Measurements from ENCODE around the gene IGLL1.
A peak's percentile ranks its signal among the peaks of the same experiment; 100 is the strongest.
"Not testable (repeated sequence)": the region's sequence is repeated elsewhere in the genome, so short reads cannot be mapped to it uniquely, and the experiment has no call there.

IGLL1 gene

DNA sequence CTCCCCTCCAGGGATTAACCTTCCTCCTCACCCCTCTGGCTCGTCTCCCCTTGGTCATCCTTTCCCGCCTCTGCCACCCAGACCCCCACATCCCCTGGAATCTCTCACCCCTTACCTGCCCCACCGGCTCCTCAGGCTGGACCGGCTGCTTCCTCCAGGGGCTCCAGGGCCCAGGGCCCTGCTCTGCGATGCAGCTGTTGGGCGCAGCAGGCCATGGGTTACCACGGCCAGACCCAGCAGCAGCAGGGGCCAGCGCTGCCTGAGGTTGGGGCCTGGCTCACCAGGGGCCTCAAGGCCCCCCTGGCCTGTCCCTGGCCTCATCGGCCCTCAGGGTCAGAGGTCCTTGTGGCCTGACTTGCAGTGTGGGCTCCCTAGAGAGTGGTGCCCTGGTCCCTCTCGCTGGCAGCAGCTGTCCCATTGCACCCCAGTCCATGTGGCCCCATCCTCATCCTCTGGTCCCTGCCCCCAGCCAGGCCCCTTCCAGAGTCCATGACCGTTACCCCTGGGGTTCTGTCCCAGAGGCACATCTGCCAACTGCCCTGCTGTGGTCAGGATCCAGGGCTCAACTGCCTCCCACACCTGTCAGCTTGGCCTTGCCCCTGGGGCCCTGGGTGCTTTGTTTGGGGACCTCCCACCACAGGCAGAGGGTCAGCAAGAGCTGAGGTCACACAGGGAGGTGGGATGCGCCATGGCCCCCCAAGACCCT is at the start of gene IGLL1:
Gene IGLL1, minus strand, starts transcription at position 421 of the 706 bp plus-strand sequence. Its CDS starts 100 bp downstream, at position 321.
- DNase-seq = no peak

DNA sequence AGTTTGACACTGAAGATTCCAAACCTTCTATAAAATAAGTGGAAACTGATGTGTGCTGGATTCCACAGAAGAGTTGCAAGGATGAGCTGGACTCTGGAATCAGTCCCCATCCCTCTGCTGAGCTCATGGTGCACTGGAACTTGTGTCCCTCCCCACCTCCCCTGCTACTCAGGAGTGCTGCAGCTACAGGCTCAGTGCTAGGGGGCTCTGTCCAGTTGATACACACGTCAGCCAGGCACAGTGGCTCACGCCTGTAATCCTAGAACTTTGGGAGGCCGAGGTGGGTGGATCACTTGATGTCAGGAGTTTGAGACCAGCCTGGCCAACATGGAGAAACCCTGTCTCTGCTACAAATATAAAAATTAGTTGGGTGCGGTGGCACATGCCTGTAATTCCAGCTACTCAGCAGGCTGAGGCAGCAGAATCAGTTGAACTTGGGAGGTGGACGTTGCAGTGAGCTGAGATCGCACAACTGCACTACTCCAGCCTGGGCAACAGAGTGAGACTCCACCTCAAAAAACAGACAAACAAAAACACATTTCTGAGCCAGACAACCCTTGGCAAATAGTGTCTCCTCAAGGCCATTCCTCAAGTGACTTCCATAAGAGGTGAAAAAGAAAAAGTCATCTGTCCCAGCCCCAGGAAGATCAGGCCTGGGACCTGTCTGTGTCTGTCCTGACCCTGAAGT is 48.1 kb upstream of the IGLL1 start:
- DNase-seq = not testable (repeated sequence)

DNA sequence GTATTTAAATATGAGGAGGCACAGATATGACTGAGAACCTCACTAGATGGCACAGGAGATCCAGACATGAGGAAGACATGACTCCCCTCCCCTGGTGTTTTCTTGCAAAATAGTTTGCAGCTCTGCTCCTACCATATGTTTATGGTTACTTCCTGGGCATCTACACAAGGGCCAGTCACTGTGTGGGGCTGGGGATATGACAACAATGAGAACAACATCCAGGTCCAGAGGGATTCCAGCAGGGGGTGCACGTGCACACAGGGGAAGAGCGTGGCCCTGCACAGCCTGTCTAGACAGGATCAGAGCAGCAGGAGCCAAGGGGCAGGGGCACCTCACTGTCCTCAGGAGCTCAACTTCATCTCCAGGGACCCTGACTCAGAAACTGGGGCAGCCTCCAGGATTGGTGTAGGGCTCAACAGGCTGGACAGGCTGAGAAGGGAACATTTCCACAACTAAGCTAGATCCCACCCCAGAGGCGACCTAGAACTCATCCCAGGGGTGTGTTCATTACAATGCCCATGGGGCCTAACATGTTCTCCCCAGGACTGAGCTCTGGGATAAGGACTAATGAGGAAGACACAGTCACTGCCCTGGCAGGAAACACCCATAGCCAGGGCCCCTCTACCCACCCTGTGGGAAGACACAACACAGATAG is 47.4 kb upstream of the IGLL1 start:
- DNase-seq = not testable (repeated sequence)

DNA sequence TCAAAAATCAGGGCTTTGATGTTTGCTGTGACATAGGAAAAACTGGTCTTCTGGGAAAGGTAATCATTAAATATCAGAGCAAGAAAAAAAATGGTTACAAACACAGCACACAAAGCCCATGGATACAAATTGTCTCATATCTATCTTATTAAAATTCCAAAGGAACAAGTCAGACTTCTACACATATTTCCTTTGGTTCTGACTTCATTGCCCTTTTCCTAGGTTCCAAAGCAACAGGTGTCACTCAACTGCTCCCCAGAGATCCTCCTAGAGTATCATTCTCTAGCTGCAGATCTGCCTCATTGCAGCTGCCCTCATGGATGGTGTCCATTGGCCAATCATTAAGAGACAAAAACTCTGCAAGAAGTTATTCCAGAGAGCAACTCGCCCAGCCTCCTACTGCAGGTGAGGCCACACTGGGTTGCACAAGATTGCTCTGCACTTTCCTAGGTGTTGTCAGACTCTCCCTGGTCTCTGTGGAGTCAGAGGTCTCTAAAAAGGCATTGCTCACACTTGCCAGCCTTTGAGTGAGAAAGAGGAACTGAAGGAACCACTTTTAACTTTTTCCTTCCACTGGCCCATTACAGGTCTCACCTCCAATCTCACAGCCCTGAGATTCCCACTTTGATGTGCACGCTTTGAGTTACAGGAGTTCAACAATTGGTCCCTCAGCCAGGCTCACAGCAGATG is 46.3 kb upstream of the IGLL1 start:
- no peak for DNase-seq

DNA sequence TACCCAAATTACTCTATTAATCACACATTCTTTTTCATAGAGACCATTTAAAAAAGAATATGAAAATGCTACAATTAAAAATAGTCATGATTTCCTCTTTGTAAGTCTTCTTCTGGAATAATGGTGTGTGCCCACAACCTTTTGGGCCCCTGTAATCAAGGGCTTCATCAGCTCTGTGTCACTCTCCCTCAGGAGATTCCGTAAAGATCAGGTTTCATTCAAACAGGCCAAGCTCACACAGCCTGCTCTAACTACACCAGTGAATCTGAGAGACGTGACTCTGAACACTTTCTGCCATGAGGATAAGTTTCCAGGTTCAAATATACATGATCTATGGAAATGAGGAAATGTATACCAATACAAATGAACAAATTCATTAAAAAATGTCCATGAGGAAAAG is 42.5 kb upstream of the IGLL1 start:
- no peak for DNase-seq

DNA sequence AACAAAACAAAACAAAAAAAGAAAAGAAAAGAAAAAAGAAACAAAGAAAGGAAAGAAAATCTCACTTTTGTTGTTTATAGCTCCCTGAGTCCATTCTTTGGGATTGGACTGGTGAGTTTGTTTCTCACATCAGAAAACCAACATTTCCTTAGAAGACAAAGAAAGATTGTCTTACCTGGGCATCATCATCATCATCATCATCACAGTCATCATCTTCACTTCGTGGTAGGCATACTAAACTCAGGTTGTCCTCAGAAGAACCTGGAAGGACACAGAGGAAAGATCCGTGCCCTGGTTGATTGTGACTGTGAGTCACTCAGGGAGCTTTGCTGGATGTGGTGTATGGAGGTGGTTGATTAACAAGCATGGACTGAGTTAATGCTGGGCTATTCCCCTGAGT is 41.8 kb upstream of the IGLL1 start:
- not testable (repeated sequence) for DNase-seq

DNA sequence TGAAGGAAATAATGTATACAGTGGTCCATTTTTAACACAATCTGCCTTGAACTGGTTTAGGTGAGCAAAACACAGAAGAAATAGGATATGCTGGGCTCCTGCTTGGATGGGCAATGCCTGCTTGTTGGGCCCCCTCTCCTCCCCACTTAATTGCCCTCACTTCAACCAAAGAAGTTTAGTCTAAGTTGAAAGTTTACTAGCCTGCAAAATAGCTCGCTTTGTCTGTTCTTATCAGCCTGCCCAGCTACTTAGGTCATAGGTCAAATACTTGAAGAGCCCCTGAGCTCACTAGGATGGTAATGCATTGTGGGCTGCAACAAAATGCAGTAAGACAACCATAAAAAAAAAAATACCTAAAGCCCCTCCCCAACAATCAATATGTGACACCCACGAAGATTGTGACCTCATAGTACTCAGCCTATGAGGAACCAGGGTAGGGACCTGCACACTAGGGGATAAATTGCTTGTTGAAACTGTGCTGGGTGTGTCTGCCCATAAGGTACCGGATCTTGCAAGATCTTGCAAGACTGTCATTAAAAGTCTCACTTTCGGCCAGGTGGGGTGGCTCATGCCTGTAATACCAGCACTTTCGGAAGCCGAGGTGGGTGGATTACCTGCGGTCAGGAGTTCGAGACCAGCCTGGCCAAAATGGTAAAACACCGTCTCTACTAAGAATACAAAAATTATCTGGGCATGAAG is 41.1 kb upstream of the IGLL1 start:
- no peak for DNase-seq

DNA sequence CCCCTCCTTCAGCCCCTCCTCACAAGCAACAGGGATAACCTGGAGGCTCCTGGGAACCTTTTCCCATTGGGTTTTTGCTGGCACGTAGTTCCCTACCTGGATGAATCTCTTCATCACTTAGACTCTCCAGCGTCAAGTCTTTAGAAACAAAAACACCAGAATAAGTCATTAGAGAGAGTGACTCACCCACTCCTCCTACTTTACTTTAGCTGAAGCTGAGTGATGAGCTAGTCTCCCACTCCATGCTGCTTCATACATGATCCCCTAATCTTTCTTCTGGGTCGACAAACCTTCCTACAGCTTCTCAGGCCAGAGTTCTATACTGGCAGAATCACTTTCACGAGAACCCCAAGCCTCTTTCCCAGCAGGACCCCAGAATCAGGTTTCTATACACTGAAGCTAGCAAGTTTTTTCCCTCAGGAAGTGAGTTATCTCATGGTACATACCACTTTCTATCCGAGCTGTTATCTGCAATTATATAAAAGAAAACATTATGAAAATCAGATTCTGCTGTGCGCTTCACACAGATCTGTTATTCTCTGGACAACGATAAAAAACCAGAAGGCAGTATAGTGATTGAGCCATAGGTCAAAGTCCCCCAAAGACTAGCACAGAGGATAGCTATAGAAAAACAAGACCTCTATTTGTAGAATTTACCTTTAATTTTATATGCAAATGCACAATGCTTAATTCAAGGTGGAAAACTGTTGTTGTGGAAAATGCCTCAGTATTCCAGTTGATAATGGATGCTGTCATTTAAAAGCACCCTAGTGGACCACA is 33.3 kb upstream of the IGLL1 start:
- no peak for DNase-seq

DNA sequence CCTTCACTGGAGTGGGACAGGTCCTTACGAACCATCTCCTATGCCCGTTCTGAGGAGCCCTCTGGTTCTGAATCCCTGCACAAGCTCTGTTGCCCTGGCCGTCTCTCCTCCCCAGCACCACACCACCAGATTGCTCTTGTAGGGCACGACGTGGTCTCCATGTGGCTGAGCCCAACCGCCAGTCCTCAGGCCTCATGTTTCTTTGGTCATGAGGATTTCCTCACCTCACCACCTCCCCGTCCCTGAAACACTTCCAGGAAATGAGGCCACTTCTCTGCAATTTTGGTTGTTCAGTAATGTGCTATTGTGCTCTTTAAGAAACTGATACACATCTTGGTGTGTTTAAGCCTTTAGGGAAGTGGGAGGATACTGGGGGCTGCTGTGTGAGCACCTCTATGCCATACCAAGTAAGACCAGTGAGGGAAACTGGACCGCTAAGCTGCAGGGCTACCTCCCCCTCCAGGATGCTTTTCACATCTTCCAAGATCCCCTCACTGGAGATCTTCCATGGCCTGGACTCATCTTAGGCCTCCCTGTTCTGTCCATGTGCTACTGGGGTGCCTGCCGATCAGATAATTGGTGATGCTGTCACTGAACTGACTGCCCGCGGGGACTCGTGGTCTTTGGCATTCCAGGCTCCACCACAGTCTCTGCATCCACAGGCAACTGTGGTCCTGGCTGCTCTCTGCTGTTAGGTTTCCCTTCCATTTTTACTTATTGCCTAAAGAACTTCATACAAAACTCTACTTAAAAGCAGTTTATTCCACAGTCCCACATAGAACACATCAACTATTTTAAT is 30.1 kb upstream of the IGLL1 start:
- DNase-seq = no peak

DNA sequence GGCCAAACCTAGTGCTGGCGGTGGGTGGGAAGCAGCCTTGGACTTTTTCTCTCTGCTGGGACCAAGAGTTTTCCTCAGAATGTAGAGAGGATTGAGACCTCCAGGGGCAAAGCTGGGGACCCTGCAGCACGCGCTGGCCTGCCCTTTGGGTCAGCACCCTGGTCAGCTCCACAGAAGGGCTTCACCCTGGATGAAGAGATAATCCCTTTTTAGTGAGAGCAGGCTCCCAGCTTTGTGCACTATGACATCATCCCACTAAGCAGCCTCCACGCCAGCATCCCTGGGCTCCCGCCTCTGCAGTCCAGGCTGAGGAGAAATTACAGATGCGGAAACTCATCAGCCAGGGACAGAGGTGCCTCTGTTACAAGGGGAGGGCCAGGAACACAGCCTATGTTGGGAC is 28.5 kb upstream of the IGLL1 start:
- DNase-seq = peak; percentile 48

DNA sequence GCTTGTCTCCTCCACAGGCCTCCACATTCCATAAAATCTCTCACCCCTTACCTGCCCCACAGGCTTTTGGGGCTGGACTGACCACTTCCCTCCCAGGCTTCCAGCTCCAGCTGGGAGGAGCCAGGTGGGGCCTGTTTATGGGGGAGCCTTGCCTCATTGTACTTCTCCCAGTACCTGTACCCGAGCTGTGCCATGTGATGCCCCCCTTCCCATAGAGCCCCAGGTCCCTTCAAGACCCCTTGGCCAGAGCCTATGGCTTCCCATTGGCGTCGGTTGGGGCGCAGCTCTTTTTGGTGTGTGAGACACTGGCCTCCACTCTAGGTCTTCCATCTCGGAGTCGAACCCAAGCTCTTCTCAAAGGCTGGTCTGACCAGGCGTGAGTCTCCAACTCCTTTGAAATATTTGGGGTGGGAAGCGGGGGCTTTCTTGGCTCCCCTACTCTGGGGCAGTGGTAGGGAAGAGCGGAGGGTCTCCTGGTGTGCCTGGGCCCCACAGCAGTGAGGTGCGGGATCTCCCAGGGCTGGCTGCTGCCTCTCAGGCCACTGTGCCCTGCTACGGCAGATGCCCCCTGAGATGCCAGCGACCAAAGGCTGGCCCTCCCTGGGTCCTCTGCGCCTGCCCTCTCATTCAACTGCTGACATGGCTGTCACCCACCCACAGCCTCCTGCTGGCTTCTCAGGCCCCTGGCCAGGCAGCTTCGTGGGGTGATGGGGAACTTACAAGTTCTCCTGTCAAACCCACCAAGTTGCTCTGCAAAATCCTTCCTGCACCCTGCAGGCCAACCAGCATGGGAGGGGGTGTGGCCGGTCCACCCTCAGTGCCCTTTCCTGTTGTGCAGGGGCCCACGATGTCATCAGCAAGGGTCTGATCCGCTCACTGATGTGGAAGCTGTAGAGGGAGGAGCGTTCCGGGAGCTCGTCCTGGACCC is 26.4 kb upstream of the IGLL1 start:
- no peak for DNase-seq

DNA sequence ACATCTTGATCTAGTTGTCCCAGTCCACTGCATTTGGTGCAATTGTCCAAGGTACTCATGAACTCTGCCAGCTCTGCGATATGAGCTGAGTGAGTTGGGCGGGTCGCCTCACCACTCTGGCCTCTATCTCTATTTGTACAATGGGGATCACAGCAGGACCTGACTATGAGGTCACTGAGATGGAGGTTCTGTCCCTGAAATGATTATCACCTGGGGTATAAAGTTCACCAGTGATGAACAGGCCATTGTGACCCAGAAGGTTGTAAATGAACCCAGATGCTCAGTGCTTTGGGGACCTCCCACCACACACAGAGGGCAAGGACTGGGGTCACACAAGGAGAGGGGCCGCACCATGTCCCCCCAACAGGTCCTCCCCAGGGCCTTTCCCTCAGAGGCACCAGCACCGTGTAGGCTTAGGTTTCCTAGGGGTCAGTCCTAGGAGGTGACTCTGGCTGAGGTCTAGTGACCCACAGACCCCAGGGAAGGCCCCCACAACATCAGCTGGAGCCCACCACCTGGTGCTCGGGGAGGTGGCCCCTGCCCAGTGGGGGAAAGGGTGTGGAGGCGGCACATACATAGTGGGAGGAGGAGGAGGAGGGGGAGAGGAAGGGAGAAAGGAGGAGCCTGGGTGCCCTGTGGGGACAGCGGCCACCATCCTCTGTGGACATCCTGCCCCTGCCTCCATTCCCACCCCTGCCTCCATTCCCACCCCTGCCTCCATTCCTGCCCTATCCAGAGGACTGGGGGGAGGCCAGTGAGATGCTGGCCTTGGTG is 25.0 kb upstream of the IGLL1 start:
- no peak for DNase-seq

DNA sequence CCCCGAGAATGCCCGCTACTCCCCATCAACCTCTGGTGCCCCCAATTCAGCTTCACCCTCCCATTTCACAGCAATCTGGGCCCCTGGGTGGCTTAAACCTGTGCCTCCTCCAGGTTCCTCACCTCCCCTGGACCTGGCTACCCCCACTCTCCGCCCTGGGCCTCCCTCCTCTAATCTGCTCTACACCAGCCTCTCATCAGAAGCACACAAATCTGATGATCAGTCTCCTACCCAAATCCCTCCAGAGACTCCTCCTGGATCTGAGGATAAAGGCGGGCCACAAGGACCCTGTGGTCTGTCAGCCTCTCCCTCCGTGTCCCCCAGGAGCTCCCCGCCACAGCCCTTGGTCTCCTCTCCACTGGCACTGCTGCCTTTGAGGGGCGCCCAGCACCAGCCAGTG is 23.2 kb upstream of the IGLL1 start:
- no peak for DNase-seq

DNA sequence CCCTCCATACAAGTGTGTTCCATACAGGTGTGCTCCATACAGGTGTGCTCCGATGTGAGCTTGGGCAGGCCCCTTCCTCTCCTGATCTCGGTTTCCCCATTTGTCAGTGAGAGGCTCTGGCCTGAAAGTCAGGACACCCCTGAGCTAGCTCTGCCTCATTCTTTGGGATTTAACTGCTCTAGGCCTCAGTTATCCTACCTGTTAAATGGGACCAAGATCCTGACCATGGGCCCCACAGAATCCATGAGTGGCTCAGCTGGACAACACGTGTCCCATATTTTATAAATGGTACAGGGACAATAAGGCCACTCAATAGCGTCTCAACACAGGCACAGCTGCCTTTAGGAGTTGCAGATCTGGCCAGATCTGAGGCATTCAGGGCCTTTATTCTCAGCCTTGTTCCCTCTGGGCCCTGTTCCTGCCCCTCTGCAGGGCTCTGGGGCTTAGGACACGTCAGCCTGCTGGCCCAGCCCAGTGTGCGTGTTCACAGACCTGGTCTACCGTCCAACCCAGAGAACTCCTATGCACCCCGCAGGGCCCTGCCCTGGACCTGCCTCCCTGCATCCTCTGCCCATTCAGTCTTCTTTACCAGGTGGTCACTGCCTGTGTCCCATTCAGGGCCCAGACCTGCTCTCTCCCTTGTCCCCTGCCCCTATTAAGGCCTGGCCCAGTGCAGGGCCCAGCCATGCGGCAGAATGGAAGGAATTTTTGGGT is 18.9 kb upstream of the IGLL1 start:
- no peak for DNase-seq

DNA sequence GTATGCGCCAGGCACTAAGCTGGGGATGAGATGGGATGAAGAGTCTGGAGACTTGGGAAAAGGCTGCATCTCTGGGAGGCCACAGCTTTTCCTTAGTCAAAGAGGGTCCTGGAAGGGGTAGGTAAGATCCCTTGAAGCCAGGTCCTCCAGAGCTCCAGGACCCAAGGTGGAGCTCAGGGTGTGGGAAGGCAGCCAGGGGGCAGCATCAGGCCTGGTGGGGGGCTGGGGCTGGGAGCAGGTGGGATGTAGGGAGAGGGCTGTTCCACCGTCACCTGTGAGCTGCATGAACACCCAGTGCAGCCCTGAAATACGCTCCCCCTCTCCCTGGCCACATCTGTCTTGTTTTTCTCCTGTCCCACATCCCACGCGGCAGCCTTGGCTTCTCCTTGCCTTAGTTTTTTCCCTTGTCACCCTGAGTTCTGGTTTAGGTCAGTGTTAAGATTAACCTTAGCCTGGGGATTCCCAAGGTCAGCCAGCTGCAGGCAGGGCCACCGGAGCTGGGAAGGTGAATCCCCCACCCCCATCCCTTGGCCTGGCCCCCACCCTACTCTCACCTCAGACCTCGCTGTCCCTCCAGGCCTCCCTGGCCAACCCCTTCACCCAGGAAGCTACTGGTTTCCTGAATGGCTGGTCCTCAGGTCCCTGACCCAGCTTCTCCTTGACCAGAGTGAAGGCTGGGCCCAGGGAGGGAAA is 17.6 kb upstream of the IGLL1 start:
- not testable (repeated sequence) for DNase-seq

DNA sequence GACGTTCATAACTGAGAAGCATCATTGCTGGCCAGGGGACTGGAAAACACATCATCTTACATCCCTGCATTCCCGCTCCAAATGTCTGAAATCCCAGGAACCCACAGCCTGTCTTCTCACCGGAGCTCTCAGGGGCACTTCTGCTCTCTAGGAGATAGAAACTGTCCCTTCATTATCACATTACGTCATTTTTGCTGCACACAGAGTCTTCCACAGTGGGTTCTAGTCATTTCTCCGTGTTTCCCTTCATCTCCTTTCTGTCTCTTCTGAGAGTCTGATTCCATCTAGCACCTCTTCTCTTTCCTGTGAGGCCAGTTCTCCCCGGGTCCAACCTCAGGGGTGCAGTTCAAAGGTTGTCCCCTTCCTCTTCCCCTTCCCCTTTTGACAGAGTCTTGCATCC is 15.8 kb upstream of the IGLL1 start:
- not testable (repeated sequence) for DNase-seq

DNA sequence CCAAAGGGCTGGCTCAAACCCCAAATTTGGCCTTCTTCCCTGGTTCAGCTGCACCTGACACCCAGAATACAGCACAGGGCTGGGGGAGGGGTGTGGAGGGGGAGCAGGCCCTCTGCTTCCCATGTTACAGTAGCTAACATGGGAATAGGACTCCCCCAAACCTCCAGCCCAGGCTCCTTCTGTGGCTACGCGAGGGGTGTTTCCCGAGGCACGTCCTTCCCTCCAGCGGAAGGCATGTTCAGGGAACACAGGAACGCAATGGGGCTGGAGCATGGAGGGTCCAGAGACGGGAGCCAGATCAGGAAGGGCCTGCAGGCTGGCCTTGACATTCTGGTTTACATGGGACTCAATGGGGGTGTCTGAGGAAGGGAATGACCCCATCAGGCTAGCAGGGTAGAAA is 11.8 kb upstream of the IGLL1 start:
- DNase-seq = no peak
